Suppressor macrophage treated with lipopolysaccharide for 1 hour (primary cell): ENCODE measurements around the gene WWOX.

Experiments used
- DNase-seq, 3 donors: peaks; one replicate each; pipeline ENCODE4 v3.0.0-alpha.2; 2020 to 2022

Gene WWOX

GRCh38 chr16:78230832-78231231 lies 131.4 kb downstream of the WWOX start:
- DNase-seq: no peak

- peak; percentile 67 to 80 (median 77) for DNase-seq
These were observed 135.8 kb downstream of the WWOX start for GRCh38 chr16:78235168-78235800.

DNA sequence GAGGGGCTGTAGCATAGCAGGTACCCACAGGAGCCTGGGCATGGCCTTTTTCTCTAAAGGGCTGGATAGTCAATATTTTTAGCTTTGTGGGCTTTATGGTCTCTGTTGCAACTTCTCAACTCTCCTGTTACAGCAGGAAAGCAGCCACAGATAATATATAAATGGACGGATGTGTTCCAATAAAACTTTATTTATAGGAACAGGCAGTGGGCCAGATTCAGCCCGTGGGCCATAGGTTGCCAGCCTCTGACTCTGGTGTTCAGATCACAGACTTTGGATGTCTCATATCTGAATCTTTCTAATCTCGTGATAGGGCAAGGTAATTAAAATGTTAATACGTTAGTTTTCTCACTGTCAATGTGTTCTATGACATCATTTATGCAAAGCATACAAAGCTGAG lies 136.4 kb downstream of the WWOX start:
- no peak for DNase-seq

GRCh38 chr16:78237841-78238240 lies 138.4 kb downstream of the WWOX start:
- no peak for DNase-seq

DNA sequence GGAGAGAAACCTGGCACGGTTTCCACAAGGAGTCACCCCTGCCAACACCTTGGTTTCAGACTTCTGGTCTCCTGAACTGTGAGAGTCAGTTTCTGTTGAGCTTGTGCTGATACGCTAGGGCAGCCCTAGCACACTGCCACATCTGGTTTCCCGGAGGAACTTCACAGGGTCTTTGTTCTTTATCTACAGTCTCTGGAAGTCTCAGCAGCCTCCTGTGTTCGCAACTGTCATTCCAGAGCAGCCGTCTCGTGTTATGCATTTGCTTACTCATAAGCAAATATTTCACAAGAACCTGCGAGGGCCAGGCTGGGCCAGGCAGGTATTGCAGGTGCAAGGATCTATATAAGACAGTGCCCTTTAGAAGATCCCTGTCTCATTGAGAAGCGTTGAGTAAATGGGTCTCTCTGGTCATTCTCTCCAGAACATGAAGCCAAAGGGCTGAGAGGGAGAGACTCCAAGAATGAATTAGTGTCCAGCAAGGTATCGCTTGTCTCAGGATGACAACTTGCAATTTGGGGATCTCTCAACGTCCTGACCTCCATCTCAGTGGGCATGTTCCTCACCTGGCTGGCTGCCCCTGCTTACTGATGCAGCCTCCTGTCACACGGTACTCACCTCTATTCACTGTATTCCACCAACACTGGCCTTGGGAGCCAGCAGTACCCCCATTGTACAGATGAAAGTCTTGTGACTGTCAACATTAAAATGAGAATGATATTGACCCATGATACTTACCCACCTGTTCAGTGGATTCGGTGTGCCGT lies 141.2 kb downstream of the WWOX start:
- no peak for DNase-seq

GRCh38 chr16:78242239-78242630 lies 142.8 kb downstream of the WWOX start:
- DNase-seq: no peak

DNA sequence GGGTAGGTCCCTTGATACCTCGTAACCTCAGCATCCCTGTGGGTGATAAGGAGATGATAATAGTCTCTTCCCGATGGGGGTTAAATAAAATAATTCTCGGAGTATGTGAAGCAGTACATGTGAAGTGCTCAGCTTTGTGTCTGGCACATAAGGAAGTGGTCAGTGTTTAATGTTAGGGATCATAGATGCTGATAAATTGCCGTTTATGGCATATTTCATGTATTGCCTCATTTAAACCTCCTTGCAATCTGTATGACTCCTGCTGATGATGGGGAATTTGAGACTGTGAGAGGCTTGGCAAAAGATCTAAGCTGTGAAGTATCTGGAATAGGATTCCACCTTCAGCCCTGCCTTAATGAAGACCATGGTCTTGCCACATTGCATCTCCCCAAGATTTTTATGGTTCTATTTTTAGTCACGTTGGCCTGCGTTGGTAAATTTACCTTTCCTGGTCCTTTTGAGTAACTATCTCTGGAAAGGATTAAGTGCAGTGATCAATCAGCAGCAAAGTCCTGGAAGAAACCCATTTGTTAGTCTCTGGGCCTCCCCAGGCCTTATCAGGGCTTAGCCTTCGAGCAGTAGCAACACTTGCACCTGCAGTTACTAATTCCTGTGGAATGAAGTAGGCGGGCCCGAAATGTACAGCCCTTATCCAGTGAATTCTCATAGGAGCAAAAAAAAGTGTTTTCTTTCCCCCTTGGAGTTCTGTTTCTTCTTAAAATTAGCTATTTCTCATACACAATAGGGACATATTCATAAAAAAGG lies 144.9 kb downstream of the WWOX start:
- no peak for DNase-seq

DNA sequence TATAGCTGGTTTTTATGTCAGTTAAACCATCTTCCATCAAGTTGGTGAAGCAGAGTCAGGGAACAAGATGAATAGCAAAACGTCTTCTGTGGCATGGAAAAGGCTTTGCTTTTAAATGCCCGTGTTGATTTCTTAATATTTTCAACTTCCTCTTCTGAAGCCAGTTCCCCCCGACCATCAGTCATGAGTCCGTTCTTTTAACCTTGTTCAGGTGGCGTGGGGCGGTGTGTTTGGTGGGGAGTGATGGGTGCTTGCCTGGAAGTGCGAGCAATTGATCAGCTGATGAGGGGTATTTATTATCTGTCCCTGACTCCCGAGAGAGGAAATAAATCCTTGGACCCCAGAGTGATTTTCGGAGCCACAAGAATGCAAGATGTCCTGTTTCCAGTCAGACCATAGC lies 147.1 kb downstream of the WWOX start:
- no peak for DNase-seq

- no peak for DNase-seq
These were observed 149.6 kb downstream of the WWOX start for GRCh38 chr16:78249056-78249455.

- no peak for DNase-seq
These were observed 150.4 kb downstream of the WWOX start for GRCh38 chr16:78249832-78250231.

DNA sequence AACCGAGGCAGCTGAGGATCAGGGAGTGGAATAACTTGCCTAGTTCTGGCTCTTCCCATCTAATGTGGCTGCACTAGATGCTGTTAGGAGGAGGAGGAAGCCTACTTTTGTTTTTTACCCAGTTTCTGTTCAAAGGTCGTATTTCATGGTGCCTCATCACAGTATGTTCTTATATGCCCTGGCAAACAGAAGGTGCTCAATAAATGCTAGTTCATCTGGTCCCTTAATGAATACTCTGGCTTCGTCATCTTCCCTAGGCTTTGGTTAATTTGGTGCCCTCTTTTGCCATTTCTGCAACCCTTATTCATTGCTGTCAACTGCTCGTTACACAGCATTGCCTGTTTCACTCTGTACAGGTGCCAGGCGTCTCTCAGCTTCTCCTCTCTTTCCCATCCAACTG lies 151.7 kb downstream of the WWOX start:
- DNase-seq: no peak

DNA sequence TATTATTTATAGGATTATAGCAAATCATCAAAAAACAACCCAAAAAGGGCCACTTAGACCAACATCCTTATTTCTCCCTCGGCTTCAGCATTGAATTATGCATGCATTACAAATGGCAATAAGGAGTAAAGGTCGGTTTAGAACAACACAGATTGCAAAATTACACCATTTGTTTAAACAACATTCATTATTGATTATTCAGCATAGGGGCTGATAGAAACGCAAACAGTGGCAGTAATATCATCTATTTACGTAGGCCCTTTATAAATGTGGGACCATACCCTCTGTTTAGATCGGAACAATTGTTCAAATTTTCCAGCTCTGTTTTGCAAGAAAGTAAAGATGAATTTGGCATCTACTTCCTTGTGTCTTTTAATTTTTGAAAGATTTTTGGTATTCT lies 153.3 kb downstream of the WWOX start:
- no peak for DNase-seq

- no peak for DNase-seq
These were observed 155.4 kb downstream of the WWOX start for GRCh38 chr16:78254841-78255240.

- DNase-seq: no peak
These were observed 157.4 kb downstream of the WWOX start for GRCh38 chr16:78256686-78257375.

GRCh38 chr16:78257376-78257728 lies 157.9 kb downstream of the WWOX start:
- DNase-seq: no peak

GRCh38 chr16:78258375-78259065 lies 159.1 kb downstream of the WWOX start:
- DNase-seq: no peak

- no peak for DNase-seq
These were observed 160.4 kb downstream of the WWOX start for GRCh38 chr16:78259873-78260272.

- DNase-seq: no peak
These were observed 165.2 kb downstream of the WWOX start for GRCh38 chr16:78264642-78265041.

DNA sequence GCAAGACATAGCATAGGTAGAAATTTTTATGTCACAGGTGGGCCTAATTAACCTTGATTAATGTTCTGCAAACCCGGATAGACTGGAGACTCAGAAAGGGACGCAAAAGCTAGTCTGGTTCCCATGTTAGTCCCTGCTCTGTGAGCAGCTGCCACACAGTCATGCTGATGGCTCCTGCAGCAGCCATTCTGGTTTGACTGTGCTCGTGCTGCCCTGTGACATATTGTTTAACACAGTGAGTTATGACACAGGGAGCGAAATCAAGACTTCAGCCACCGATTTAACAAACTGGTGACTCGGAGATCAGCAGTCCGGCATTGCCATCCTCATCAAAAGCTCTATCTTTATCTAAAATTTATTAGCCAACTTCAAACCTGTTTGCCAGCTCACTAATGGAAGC lies 169.8 kb downstream of the WWOX start:
- DNase-seq: no peak

- no peak for DNase-seq
These were observed 172.5 kb downstream of the WWOX start for GRCh38 chr16:78271981-78272380.

GRCh38 chr16:78274771-78275170 lies 175.3 kb downstream of the WWOX start:
- DNase-seq: no peak

DNA sequence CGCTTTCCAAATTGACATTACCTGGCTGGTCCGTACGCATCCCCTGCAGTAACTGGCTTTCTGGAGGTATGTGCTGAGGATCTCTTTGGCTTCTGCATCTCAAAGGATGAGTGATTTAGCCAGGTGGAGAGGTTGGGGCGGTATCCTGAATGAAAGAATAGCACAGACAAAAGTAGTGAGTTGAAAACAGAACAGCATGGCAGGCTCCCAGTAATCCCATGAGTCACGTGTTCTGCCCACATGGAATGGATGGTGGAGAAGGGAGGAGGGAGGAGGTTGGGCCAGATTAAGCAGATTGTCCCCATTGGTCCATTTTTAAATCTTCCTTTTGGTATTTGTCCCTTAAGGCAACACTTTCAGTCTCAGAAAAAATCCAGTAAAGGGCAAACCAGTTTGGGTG lies 176.0 kb downstream of the WWOX start:
- DNase-seq: no peak
